Measurements from ENCODE around the gene XYLB. TPM values are rescaled to one million over a fixed set of nuclear protein-coding genes. Genes with fewer than 3 reads are reported as not detected.
A peak's percentile ranks its signal among the peaks of the same experiment; 100 is the strongest.

Gene XYLB
- total and polyA plus RNA-seq, 2 of the 13 experiments (the other 11 are each of a cell fraction or from before 2014, with no cell fraction given), result 25.9 to 30.0 TPM

GRCh38 chr3:38454884-38455638, 108.5 kb downstream of the XYLB start (continued):
- peak; percentile 39; the same call in 1 of the 2 replicates for TF ChIP-seq ISL2 (CRISPR knock-in tag; IDR thresholded peaks at IDR 0.05)
- no peak for TF ChIP-seq GLI4 (CRISPR knock-in tag; IDR thresholded peaks at IDR 0.05; ENCODE audit: borderline replicate concordance)
- TF ChIP-seq POLR2AphosphoS5 (IDR thresholded peaks at IDR 0.05; ENCODE audit: low read depth, low read length), result peak; percentile 48
- TF ChIP-seq HMGXB4 (CRISPR knock-in tag; IDR thresholded peaks at IDR 0.05; ENCODE audit: borderline replicate concordance in 1 of 2, low read depth in 1 of 2), result peak; percentile 15 to 74; a peak in 3 of 4 replicates
- TF ChIP-seq ZNF577 (CRISPR knock-in tag; IDR thresholded peaks at IDR 0.05; ENCODE audit: borderline replicate concordance, low read depth), result no peak
- 0 out of 2 replicates have a peak, but pooled peaks have one; percentile 43 for TF ChIP-seq TFE3 (CRISPR knock-in tag; IDR thresholded peaks at IDR 0.05)
- 0 out of 2 replicates have a peak, but pooled peaks have one; percentile 17 for TF ChIP-seq ZNF703 (CRISPR knock-in tag; IDR thresholded peaks at IDR 0.05; ENCODE audit: borderline replicate concordance)
- peak; percentile 74 for TF ChIP-seq UBTF (CRISPR knock-in tag; IDR thresholded peaks at IDR 0.05)
- TF ChIP-seq ZBTB2 (CRISPR knock-in tag; IDR thresholded peaks at IDR 0.05; ENCODE audit: low read depth), result peak; percentile 40; the same call in 1 of the 2 replicates
- TF ChIP-seq BCL3 (CRISPR knock-in tag; IDR thresholded peaks at IDR 0.05), result 0 out of 2 replicates have a peak, but pooled peaks have one; percentile 35
- peak; percentile 71 for TF ChIP-seq MAX (IDR thresholded peaks at IDR 0.05)
- peak; percentile 86 for TF ChIP-seq HNRNPLL (IDR thresholded peaks at IDR 0.05; ENCODE audit: low read depth, low read length, poor library complexity, severe bottlenecking)
- TF ChIP-seq ZNF598 (CRISPR knock-in tag; IDR thresholded peaks at IDR 0.05; ENCODE audit: borderline replicate concordance), result no peak
- TF ChIP-seq IRX3 (CRISPR knock-in tag; IDR thresholded peaks at IDR 0.05; ENCODE audit: borderline replicate concordance, low read depth), result no peak
- peak; percentile 71 for TF ChIP-seq GABPB1 (CRISPR knock-in tag; IDR thresholded peaks at IDR 0.05)
- peak; percentile 66 for TF ChIP-seq SAP130 (CRISPR knock-in tag; IDR thresholded peaks at IDR 0.05; ENCODE audit: low read depth)
- TF ChIP-seq ATF7-NPFF (CRISPR knock-in tag; IDR thresholded peaks at IDR 0.05; ENCODE audit: low read depth), result 0 out of 2 replicates have a peak, but pooled peaks have one; percentile 18

Data from HepG2 (cell line).